ENCODE results near the gene IFNLR1.
"Not testable (repeated sequence)": the region's sequence is repeated elsewhere in the genome, so short reads cannot be mapped to it uniquely, and the experiment has no call there.

IFNLR1 gene

DNA sequence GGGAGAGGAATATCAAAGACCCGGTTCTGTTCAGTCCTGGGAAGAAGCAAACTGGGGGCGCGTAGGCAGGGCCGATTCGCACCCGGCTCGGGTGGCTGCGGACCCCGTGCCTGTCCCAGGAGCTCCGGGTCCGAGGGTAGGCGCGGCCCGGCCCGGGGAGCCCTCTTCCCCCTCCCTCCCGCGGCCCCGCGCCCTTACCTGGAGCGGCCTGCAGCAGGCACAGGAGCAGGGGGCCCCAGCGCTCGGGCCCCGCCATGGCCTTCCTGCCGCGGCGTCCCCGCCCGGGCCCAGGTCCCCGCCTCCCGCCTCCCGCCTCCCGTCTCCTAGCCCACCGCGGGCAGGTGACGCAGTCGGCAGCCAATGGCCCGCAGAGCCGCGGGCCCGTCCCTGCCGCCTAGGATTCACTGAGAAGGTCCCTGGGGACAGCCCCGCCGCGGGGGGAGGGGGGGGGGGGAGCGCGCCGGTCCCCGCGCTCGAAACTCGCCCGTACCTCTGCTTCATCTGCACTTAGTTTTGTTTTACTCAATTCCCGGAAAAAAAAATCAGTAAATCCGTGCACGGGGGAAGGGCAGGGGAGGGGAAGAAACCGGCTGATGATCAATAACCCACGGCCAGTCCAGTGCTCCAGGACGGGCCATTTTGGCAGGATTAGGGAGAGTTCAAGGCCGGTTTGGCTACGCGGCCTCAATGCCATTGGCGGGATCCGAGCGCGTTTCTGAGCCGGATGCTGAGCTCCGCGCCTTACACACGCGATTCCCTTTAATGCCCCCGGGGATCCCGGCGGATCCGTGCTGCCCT is at the start of gene IFNLR1:
IFNLR1 (minus strand) TSS at position 297 of the 798 bp plus-strand sequence; CDS start at position 256, 41 bp downstream.
- no peak for DNase-seq (ENCODE audit: low read depth)

DNA sequence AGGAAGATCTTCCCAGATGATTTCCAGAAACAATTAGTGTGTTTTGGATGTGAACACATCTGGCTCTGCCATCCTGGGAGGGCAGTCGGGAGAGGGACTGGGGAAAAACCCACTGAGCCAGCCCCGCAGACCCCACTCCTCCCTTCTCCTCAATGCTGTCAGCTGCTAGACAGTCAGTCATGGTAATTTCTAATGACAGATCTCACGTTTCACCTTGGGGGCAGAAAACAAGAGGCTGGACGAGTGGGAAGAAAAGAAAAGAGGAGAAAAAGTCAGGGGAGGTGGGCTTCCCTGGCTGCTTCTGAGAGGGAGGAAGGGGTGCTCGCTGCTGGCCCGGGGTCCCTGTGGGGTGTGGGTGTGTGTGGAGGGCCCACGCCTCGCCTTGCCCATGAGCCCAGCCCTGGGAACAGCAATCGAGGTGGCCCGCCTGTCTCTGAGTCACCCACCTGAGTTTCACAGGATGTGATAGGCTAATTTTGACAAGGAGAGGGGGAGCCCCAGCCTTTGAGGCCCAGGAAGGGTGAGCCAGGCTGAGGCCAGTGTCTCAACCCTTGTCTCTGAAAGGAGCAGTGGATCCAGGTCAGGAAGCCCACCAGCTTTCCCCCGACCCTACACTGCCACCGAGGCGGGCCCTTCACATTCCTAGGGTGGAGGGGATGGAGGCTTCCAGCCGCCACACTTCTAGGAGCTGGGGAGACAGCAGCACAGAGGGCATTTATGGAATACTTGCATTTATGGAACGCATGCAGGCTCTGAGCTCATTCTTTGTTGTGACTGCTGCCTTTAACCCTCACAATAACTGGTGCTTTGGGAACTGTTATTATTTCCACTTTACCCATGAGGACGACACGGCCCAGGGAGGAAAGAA is 49.1 kb upstream of the IFNLR1 start:
- no peak for DNase-seq (ENCODE audit: low read depth)

DNA sequence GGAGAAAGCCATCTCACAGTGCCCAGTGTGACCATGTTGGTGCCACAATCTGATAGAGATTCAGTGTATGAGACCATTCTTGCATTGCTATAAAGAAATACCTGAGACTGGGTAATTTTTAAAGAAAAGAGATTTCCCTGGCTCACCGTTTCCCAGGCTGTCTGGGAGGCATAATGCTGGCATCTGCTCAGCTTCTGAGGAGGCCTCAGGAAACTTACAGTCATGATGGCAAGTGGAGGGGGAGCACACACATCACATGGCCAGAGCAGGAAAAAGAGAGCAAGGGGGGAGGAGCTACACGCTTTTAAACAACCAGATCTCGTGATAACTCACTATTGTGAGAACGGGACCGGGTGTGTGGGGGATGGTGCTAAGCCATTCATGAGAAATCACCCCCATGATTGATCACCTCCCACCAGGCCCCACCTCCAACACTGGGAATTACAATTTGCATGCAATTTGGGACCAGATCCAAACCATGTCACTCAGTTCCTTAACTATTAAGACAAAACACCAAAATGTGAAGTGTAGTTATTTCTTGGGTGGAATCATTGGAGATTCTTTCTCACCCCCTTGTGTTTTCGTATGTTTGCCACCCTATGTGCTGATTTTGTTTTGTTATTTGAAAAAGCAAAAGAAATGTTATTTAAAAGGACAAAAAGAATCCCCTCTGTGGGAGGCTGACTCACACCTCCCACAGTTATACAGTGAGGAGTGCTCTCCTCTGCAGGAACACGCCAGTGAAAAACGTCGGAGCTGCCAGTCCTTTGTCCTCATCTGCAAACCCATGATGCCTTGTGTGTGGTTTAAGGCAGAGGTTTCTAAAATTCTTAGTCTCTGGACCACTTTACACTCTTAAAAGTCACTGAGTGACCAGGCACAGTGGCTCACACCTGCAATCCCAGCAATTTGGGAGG is 46.9 kb upstream of the IFNLR1 start:
- DNase-seq (ENCODE audit: low read depth), result no peak

GRCh38 chr1:24231701-24232100 is 44.6 kb upstream of the IFNLR1 start:
- no peak for DNase-seq (ENCODE audit: low read depth)

DNA sequence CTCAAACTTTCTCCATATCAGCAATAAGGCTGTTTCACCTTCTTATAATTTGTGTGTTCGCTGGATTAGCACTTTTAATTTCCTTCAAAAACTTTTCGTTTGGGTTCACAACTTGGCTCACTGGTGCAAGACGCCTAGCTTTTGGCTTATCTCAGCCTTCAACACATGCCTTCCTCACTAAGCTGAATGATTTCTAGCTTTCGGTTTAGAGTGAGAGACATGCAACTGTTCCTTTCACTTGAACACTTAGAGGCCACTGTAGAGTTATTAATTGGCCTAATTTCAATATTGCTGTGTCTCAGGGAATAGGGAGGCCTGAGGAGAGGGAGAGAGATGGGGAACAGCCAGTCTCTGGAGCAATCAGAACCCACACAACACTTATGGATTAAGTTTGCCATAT is 41.2 kb upstream of the IFNLR1 start:
- no peak for DNase-seq (ENCODE audit: low read depth)

- no peak for DNase-seq (ENCODE audit: low read depth)
Observed at GRCh38 chr1:24226749-24227148, 39.7 kb upstream of the IFNLR1 start.

DNA sequence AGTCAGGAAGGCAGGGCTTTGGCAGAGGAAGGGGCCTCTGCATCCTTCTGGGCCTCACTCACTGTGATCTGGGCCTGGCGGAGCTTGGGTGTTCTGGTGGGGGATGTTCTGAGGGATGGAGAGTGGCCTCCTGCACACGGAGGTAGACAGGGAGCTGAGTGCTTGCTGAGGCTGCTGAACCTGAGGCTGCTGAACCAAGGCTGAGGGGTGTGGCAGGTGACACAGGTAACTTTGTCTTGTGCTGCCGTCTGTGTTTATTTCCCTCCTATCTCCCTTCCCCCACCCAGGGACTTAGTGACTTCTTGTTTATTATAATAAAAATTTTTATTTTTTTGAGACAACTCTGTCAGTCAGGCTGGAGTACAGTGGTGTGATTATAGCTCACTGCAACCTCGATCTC is 37.7 kb upstream of the IFNLR1 start:
- no peak for DNase-seq (ENCODE audit: low read depth)

GRCh38 chr1:24224086-24224485 is 37.0 kb upstream of the IFNLR1 start:
- no peak for DNase-seq (ENCODE audit: low read depth)

- DNase-seq (ENCODE audit: low read depth), result no peak
Observed at GRCh38 chr1:24222793-24223192, 35.7 kb upstream of the IFNLR1 start.

DNA sequence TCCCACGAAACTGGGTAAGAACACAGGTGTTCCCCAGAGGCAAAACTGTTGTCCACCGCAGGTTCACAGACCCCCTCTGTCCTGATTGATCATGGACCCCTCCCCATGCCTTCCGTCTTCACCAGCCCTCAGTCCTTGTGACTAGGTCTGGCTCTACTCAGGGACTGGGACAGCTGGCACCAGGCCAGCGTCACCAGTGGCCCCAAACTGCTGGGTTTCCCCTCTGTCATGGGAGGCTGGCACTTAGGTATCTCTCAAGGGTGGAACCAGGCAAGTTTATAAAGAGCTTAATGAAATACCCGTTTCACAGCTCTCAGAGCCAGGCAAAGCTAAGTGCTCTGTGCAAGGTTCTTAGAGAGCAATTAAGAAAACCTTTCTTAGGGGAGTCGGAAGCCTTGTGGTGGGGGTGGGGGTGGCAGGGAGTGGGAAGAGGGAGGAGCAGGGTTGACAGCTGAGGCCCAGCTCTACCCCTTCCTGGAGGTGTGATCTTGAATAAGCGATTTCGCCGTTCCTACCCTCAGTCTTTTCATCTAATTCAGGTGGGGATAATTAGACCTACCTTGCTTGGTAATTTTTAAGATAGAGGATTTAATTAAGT is 35.0 kb upstream of the IFNLR1 start:
- DNase-seq (ENCODE audit: low read depth), result no peak

GRCh38 chr1:24221246-24221645 is 34.2 kb upstream of the IFNLR1 start:
- DNase-seq (ENCODE audit: low read depth), result no peak

DNA sequence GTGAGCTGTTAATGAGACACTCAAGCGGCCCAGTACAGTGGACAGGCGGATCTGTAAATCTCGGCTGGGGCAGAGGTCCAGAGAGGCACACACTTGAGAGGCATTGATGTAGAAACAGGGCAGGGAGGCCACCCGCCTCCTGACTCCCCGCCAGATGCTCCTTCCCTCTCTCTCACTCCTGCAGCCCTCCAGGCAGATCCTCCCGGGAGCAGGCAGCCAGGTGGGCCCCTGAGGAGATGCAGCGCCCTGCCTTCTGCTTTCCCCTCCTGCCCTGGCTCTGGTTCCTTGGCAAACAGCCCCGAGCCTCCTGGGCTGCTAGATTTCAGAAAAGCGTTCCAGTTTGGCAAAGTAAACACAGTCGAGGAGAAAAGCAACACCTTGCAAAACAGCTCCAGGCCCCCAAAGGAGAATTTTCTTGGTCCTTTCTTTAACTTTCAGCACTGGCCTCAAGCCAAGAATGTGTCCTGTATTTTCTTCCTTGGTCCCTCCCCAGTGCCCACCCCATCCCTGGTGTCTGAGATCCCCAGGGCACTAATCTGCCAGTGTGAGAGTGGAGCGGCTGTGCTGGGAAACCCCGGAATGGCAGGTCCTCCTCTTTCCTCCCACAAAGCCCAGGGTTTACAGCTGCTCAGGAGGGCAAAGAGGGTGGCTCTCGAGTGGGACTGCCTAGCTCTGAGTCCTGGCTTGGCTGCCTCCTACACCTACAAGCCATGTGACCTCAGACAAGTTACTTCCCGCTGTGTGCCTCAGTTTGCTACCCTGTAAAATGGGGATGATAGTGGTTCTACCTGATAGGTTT is 29.4 kb upstream of the IFNLR1 start:
- no peak for DNase-seq (ENCODE audit: low read depth)

- DNase-seq (ENCODE audit: low read depth), result no peak
Observed at GRCh38 chr1:24215226-24215814, 28.2 kb upstream of the IFNLR1 start.

- no peak for DNase-seq (ENCODE audit: low read depth)
Observed at GRCh38 chr1:24212376-24212775, 25.3 kb upstream of the IFNLR1 start.

- no peak for DNase-seq (ENCODE audit: low read depth)
Observed at GRCh38 chr1:24210195-24210627, 23.1 kb upstream of the IFNLR1 start.

GRCh38 chr1:24209097-24209496 is 22.0 kb upstream of the IFNLR1 start:
- DNase-seq (ENCODE audit: low read depth), result no peak

GRCh38 chr1:24207709-24208108 is 20.6 kb upstream of the IFNLR1 start:
- DNase-seq (ENCODE audit: low read depth), result no peak

DNA sequence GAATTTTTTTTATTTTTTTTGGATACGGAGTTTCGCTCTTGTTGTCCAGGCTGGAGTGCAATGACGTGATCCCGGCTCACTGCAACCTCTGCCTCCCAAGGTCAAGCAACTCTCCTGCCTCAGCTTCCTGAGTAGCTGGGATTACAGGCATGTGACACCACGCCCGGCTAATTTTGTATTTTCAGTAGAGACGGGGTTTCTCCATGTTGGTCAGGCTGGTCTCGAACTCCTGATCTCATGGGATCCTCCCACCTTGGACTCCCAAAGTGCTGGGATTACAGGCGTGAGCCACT is 20.3 kb upstream of the IFNLR1 start:
- DNase-seq (ENCODE audit: low read depth), result not testable (repeated sequence)

DNA sequence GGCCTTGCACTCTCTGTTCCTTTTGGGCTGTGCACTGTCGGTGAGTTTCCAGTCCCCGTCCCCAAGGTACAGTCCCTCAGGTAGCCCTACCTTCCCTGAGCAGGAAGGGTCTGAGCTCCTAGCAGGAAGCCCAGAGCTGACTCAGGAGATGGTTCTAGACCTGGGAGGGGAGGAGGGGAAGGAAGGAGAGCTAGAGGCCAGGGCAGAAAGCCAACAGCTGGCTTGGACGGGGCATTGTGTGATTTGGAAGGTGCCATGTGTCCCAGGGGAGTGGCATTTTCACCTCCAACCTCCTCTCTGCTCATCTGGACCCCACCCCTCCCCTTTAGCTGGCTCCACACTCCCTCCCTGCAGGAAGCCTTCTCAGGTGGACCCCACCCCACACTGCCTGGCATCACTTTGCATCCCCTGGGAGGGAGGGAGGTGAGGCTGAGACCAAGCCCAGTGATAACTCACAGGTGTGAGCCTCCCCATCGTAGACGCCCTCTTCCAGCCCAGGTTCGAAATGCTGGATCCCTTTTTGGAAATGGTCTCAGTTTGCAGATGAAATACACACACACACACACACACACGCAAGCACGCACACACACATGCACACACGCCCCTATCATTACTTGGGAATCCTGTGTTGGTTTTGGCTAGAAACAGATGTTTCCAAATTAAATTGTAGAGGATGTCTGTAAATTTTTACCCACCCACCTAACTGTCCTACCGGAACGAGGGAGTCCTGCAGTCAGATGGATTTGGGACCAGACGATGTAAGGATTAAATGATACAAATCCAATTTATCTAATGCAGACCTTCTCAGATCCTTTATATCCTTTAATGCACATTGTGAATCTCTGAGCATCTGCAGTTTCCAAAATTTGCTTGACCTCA is 19.7 kb upstream of the IFNLR1 start:
- no peak for DNase-seq (ENCODE audit: low read depth)

- DNase-seq (ENCODE audit: low read depth), result no peak
Observed at GRCh38 chr1:24206083-24206464, 19.0 kb upstream of the IFNLR1 start.
